ENCODE data around the gene MTHFSD. TPM values are rescaled to one million over a fixed set of nuclear protein-coding genes. Genes with fewer than 3 reads are reported as not detected.

The MTHFSD gene
- total and polyA plus RNA-seq, 2 experiments from 2014 or later: 11.5 to 21.5 TPM

DNA sequence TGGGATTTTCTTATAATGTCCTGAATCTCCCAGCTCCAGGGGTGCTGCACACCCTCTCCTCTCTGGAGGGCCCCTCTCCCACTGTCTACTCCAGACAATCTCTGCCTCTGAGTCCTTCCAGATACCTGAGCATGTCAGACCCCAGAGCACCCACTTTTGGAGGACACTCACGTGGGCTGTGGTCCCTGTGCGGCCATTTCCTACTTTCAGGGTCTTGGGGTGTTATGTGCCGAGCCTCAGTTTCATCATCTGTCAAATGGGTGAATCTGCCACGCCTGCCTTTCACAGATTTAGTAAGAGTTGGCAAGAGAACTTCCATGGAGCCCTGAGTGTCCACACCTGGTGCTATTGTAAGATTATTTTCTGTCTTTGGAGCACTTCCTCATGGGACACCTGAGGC, 19.6 kb upstream of the MTHFSD start:
- 81% methylated on average over 4 of the region's 4 CpGs for WGBS (ENCODE audit: low lambda C conversion rate, missing lambda C conversion rate)
- Histone ChIP-seq H3K27ac (no peak overlapping the region), H4K20me1 (ENCODE audit: insufficient read depth, poor library complexity, severe bottlenecking) (no peaks in the 10 kb centered on the region), H3K4me3 (no peak overlapping the region), H3K4me2 (no peak overlapping the region), H3K79me2 (no peaks in the 10 kb centered on the region), H3K27me3 (peaks cover 95% of the 10 kb centered on the region), H3K9me3 (ENCODE audit: low read depth) (no peaks in the 10 kb centered on the region), H2AFZ (no peak overlapping the region), H3K9me2 (replicated peaks; ENCODE audit: insufficient read depth) (no peaks in the 10 kb centered on the region), H3K36me3 (replicated peaks; ENCODE audit: insufficient read depth, low read depth) (no peaks in the 10 kb centered on the region), H3K4me1 (ENCODE audit: insufficient read depth) (peaks cover 20% of the 10 kb centered on the region)
- TF ChIP-seq EZH2 (IDR thresholded peaks at IDR 0.05; ENCODE audit: borderline replicate concordance) (no peak), CTCF (IDR thresholded peaks at IDR 0.05; ENCODE audit: poor library complexity) (no peak), EZH2phosphoT487 (IDR thresholded peaks at IDR 0.05; ENCODE audit: low read depth, severe bottlenecking, unreplicated experiment) (no peak)
- DNase-seq (ENCODE audit: low spot score): no peak

- 75% methylated on average over 13 of the region's 13 CpGs for WGBS (ENCODE audit: low lambda C conversion rate, missing lambda C conversion rate)
- no peak overlapping the region for H3K4me2 ChIP-seq
- no peaks in the 10 kb centered on the region for H4K20me1 ChIP-seq (ENCODE audit: insufficient read depth, poor library complexity, severe bottlenecking)
These were observed 18.8 kb upstream of the MTHFSD start for GRCh38 chr16:86573646-86574508.

GRCh38 chr16:86573215-86573614, 18.2 kb upstream of the MTHFSD start:
- no peak for TF ChIP-seq EZH2phosphoT487 (IDR thresholded peaks at IDR 0.05; ENCODE audit: low read depth, severe bottlenecking, unreplicated experiment)
- no peak for TF ChIP-seq EZH2 (IDR thresholded peaks at IDR 0.05; ENCODE audit: borderline replicate concordance)
- no peak for TF ChIP-seq CTCF (IDR thresholded peaks at IDR 0.05; ENCODE audit: poor library complexity)
- H3K79me2 ChIP-seq: no peaks in the 10 kb centered on the region
- peaks cover 93% of the 10 kb centered on the region for H3K27me3 ChIP-seq

More at GRCh38 chr16:86573646-86574508, 18.8 kb upstream of the MTHFSD start:
- Histone ChIP-seq H3K4me3 (no peak overlapping the region), H2AFZ (no peak overlapping the region), H3K9me3 (ENCODE audit: low read depth) (no peaks in the 10 kb centered on the region), H3K79me2 (no peaks in the 10 kb centered on the region), H3K27ac (no peak overlapping the region), H3K27me3 (peaks cover 95% of the 10 kb centered on the region), H3K36me3 (replicated peaks; ENCODE audit: insufficient read depth, low read depth) (no peaks in the 10 kb centered on the region), H3K4me1 (ENCODE audit: insufficient read depth) (peaks cover 13% of the 10 kb centered on the region), H3K9me2 (replicated peaks; ENCODE audit: insufficient read depth) (no peaks in the 10 kb centered on the region)
- TF ChIP-seq EZH2 (IDR thresholded peaks at IDR 0.05; ENCODE audit: borderline replicate concordance) (no peak), EZH2phosphoT487 (IDR thresholded peaks at IDR 0.05; ENCODE audit: low read depth, severe bottlenecking, unreplicated experiment) (no peak), CTCF (IDR thresholded peaks at IDR 0.05; ENCODE audit: poor library complexity) (no peak)
- no peak for DNase-seq (ENCODE audit: low spot score)

More at GRCh38 chr16:86573215-86573614, 18.2 kb upstream of the MTHFSD start:
- H3K4me3 ChIP-seq: no peak overlapping the region
- H3K4me1 ChIP-seq (ENCODE audit: insufficient read depth): peaks cover 7% of the 10 kb centered on the region
- no peak overlapping the region for H3K4me2 ChIP-seq
- H3K9me2 ChIP-seq (replicated peaks; ENCODE audit: insufficient read depth): no peaks in the 10 kb centered on the region
- no peaks in the 10 kb centered on the region for H3K36me3 ChIP-seq (replicated peaks; ENCODE audit: insufficient read depth, low read depth)
- no peaks in the 10 kb centered on the region for H3K9me3 ChIP-seq (ENCODE audit: low read depth)
- H4K20me1 ChIP-seq (ENCODE audit: insufficient read depth, poor library complexity, severe bottlenecking): no peaks in the 10 kb centered on the region
- H2AFZ ChIP-seq: no peak overlapping the region
- 38% methylated on average over 8 of the region's 8 CpGs for WGBS (ENCODE audit: low lambda C conversion rate, missing lambda C conversion rate)
- no peak overlapping the region for H3K27ac ChIP-seq
- no peak for DNase-seq (ENCODE audit: low spot score)
